ENCODE measurements around the gene GCC2.
"Not testable (repeated sequence)": the region's sequence is repeated elsewhere in the genome, so short reads cannot be mapped to it uniquely, and the experiment has no call there.

The GCC2 gene

DNA sequence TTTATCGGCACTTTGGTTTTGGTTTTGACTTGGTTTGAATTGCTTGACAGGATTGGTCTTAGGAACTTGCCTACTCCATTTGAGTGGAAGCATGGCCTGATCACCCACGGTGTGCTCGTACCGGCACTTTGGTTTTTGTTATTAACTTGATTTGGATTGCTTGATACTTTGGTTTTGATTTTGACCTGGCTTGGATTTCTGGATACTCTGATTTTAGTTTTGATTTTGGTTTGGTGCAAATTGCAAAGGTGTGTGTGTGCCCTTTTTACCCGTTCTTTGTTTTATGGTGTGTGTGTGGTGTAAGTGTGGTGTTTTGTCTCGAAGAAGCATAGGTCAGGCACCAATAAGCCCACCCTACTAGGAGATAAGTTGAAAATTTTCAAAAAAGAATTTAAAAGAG is 75.7 kb downstream of the GCC2 start:
- DNase-seq, result not testable (repeated sequence)

GRCh38 chr2:108525258-108525657 is 76.3 kb downstream of the GCC2 start:
- not testable (repeated sequence) for DNase-seq

- no peak for DNase-seq
Measured at GRCh38 chr2:108531674-108532055, 82.7 kb downstream of the GCC2 start.

- DNase-seq, result peak; percentile 84
Measured at GRCh38 chr2:108533832-108534583, 85.0 kb downstream of the GCC2 start, which contains the start of gene LIMS1. Gene LIMS1, plus strand, starts transcription at chr2:108534470. Its CDS starts 93 bp downstream, at chr2:108534563.

DNA sequence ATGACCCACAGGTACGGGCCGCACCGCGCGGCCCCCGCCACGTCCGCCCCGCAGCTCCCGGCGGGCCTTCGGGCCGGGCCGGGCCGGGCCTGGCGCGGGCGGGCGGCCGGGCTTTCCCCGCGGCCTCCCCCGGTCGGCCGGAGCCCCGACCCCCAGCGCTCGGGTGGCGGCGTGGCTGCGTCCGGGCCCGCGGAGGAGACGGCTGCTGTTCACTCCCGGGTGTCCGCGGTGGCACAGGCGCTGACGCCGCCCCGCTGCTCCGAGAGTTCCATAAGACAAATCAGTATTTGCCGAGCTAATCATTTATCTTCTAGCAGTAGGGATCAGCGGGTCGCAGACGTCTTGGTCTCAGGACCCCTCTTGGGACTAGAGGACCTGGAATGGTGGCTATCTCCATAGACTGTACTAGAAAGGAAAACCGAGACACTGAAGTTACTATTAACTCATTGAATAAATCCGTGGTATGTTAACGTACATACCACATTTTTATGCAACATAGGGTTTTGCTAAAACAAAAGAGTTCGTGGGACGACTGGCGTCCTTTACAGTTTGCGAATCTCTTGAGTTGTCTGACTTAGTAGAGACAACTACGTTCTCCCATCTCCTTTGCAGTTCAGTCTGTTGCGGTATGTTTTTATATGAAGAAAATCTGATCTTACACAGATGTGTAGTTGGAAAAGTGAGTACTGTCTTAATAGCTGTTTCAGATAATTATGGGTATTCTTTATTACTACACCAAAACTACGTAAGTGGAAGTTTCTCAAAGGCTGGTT is 85.8 kb downstream of the GCC2 start:
- DNase-seq, result peak; percentile 24

GRCh38 chr2:108535357-108535631 is 86.3 kb downstream of the GCC2 start:
- DNase-seq, result no peak

GRCh38 chr2:108536133-108536780 is 87.3 kb downstream of the GCC2 start:
- DNase-seq, result no peak

DNA sequence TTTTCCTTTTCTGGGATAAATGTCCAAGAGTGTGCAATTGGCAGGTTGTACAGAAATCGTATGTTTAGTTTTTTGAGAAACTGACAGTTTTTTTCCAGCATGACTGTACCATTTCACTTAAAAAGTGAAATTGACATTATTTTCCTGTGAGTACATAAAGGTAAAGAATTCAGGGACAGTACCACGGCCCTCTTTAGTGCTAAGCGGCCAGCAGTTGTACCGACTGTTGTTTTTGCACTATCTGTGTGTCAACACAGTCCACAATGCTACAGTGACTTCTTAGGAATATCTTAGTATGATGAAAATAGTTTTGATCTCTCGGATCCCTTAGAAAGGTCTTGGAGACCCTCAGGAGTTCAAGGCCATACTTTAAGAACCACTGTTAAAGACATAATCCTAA is 87.9 kb downstream of the GCC2 start:
- DNase-seq, result no peak

- DNase-seq, result no peak
Measured at GRCh38 chr2:108538000-108538625, 89.1 kb downstream of the GCC2 start.

- no peak for DNase-seq
Measured at GRCh38 chr2:108541451-108541850, 92.4 kb downstream of the GCC2 start.

DNA sequence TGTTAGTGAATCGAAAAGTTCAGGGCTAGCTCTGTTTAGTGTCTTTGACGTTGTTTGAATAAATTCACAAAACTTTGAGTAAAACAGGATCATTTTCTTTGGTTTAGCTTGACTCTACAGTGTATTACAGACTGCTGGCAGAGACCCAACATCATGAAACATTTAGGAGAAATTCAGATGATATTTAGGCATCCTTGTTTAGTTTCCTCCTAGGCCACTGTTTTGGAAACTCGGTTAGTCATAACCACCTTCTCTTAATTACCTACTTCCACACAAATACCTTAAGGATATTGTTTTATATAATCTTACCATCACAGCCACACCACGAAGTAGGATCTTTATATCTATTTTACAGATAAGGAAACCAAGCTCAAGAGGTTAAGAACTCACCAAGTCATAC is 93.1 kb downstream of the GCC2 start:
- DNase-seq, result no peak

DNA sequence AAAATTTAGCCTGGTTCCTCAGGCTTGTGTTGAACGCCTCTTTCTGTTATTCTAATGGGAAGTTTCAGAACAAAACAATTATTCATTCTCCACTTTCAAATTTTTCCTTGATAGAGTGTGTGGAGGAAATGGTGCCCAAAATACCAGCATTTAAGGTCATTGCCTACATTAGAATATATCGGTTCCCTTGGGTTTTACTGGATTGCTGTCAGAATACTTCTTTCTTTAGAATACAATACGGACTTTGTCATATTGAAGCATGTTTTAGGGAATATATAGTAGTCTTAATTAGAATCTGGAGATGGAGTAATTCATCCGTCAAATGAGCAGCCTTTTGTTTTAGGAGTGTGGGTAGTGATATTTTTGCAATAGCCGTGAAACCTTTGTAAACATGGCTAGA is 98.6 kb downstream of the GCC2 start:
- no peak for DNase-seq

DNA sequence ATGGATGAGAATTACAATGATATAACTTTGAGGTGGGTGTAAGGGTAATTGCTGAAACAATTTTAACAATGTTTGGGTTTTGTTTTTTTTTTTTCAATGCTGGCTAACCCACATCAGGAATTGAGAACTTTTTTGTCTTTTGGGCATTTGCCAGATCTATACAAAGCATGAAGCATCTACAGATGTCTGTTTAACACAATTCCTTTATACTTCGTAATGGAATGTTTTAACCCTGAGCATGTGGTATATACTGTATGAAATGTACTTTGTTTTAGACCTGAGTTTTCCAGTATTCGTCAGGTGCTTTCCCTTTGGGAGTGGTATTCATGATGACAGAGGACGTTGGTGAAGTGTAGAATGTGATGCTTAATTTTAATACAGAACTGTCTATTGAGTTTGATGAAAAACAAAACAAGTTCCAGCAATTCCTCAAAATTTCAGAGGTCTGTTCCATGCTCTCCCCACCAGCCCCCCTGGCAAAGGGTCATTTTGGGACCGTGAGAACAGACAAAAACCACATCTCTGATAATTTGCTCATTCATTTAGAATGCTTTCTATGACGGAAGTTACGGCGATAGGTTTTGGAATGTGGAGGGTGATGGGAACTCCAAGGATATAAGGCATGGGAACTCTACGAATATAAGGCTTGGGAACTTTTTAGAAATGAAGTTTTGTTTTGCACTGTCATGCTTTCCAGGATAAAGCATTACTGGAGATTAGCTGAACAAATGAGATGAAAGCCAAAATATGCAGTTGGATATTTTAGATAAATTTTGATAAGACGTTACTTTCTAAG is 99.4 kb downstream of the GCC2 start:
- DNase-seq, result no peak

DNA sequence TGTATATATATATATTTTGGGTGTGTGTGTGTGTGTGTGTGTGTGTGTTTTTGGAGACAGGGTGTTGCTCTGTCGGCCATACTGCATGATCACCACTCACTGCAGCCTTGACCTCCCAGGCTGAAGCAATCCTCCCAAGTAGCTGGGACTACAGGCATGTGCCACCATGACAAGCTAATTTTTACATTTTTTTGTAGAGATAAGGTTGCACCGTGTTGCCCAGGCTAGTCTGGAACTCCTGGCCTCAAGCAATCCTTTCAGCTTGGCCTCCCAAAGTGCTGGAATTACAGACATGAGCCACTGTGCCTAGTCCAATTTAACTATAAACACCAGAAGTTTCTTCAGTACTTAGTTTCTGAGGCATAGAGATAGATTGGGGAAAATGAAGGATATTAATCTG is 103.6 kb downstream of the GCC2 start:
- DNase-seq, result no peak

DNA sequence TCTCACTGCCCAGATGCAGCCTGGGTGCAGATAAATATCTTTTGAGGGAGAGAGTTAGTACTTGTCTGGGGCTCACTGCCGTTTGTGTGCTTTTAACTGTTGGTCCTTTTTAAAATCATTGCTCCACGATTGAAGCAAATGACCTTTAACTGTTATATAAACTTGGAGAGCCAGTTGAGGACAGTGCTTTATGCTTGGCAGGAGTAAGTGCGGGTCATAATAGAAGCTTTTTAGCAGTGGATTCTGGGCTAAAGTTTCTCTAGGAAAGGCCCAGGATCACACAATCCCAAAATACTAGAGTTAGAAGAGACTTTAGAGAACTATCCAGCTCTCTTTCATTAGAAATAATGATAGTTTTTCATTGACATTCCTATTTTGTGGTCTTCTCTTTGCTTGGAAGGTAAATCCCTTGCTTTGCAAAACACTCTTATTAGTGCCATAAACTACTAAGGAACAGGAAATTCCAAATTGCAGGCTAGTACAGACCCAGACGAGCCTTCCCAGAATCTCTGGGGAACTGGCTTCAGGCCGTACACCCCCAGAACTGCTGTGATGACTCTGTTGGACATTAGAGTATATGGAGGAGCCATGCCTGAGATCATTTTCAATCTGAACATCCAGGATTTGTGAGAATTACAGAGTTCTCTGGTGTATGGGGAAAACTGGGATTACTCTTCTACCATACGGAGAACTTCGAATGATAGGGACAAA is 104.4 kb downstream of the GCC2 start:
- DNase-seq, result no peak

DNA sequence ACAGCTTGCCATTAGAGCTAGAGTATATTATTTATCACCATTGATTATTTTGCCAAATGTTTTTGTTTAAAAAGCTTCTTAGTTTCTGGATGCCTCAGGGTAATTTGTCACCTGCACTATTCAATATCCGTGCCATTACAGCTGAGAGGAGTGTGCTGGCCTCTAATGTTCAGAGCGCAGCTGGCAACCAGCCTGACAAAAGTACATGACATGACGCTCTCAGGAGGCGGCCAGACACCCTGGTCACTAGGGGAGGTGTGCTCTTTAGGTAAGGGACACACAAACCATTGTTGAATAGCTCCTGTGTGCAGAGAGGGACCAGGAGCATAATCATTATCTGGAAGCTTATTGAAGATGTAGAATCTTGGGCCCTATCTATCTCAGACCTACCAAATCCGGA is 105.5 kb downstream of the GCC2 start:
- DNase-seq, result no peak

DNA sequence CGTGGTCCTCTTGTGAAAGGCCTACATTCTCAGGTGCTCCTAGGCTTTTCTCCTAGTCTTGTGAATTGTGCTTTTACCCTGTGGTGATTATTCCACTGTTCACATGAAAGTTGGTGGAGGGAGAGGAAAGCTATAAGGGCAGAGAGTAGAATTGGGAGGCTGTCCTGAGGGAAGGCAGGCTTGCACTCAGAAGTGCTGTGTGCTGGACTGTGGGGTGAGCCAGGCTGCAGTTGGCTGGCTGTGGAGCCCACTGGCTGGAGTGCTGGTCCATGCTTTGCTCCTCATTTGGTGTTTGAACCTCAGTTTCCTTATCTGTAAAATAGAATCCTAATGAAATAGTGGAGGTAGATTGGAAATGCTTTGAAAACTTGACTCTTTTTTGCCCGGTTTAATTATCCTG is 106.6 kb downstream of the GCC2 start:
- DNase-seq, result no peak

- DNase-seq, result not testable (repeated sequence)
Measured at GRCh38 chr2:108556581-108556980, 107.6 kb downstream of the GCC2 start.
